ENCODE measurements around the gene CRIM1.

The CRIM1 gene

DNA sequence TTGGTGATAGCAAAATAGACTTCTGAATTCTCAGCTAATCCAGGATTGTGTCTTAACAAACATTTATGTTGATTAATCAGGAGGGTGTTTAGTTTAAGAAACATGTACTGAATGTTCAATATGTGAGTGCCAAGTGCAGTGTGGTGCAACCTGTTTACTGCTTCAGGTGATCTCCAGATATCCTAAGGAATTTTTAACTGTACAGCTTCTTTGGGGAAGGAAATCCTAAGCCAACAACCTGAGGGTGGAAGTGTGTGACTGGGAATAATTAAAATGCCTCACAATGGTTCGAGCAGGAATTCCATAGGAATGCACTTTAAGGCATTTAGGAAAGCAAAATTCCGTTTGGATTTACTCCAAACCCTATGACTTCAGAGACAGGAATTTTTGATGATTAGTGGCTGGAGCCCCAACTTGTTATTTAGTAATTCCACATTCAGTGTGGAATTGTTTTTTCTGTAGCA is 16.4 kb downstream of the CRIM1 start:
- DNase-seq: peak; percentile 97

DNA sequence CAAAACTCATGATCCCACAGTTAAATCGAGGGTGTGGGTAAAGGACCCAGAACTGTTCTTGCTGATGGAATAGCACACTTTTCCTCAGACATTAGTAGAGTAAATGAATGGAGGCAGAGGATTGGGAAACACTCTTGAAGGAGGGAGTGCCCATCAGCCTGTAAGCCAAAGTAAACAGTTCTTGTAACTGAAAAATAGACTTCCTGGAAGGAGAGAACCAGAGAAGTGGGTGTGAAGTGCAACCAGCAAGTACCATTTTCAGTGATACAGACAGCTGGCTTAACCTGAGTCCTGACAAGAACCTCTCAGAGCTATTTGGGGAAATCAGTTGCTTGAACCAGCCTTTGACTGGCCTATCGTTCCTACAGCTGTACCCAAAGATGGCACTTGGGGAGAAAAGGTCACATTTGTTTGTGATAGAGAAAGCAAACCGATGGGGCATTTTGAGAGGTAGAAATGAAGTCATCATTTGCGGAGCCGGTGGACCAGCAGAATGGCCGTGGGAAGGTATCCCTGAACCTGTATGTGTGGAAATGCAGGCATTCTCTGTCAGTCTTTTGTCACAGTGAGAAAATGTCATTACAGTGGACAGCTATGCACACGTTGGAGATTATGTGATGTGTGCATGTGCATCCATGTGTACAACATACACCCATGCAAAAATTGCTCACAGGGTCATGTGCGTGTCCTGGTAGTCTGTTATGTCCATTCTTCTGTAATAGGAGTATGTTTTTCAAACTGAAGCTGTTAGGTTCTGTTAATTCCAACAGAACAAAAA is 17.8 kb downstream of the CRIM1 start:
- DNase-seq: peak; percentile 51

DNA sequence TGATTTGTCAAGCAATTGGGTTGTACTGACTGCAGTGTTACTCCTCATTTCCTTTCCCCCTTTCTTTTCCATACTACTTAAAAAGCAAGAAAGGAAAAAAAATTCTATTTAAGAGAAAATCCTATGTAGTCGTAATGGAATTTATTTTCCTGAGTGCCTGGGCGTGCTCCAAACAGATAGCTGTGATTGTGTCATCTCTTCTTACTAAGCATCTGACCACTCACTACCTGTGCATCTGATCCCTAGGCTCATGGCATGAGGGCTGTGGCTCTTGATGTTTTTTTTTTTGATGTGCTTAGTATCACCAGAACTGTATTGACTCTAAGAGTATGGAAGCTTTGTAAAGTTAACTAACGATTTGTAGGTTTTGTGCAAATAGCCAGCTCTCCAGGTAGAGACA is 19.0 kb downstream of the CRIM1 start:
- peak; percentile 41 for DNase-seq

DNA sequence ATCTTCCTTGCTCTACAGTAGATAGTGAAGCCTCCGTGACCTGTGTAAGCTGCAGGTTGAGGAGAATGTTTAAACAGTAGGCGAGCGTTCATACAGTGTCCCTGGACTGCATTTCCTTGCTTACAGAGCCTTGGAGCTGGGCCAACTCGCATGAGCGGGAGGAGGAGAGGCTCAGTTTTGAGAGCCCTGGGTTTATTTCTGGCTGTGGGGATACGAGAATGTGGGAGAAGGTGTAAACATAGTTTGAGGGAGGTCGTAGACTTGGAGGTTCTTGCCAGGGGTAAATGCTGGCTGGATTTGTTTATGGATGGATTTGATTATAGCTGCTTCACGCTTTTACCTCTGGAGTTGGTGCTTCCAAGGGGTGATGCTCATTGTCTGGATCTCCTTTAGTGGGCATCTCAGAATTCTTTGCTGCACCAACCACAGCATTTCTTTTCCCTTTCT is 20.8 kb downstream of the CRIM1 start:
- peak; percentile 81 for DNase-seq

DNA sequence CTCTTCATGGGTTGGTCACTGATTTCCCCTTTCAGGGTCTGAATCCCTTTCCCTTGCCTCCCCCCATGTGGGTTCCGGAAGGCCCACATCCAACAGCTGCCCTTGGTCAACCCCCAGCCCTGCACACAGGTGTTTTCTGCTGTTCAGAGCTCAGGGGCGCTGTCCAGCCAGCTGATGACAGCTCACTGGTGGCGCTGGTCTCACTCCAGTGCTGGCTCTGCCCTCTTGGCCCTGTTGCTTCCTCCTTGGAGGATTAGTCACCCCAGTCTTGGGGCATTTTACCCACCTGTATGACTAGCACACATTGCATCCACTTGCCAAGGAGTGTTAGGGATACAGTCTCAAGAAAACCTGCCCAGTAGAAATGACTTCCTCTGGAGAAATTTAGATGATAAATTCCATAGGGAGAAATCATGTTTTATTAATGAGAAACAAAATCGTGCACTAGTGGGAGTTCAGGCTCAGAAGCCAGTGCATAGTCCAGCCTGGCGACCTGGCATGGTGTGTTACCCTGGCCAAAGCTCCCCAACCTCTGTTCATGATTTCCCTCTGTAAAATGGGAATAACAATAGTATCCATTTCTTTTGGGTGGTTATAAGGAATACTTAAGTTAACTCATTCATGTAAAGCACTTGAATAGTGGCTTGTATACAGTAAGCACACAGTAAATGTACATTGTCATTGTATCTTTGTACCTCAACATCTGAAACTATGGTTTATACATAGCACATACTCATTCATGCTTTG is 21.6 kb downstream of the CRIM1 start:
- DNase-seq: no peak

DNA sequence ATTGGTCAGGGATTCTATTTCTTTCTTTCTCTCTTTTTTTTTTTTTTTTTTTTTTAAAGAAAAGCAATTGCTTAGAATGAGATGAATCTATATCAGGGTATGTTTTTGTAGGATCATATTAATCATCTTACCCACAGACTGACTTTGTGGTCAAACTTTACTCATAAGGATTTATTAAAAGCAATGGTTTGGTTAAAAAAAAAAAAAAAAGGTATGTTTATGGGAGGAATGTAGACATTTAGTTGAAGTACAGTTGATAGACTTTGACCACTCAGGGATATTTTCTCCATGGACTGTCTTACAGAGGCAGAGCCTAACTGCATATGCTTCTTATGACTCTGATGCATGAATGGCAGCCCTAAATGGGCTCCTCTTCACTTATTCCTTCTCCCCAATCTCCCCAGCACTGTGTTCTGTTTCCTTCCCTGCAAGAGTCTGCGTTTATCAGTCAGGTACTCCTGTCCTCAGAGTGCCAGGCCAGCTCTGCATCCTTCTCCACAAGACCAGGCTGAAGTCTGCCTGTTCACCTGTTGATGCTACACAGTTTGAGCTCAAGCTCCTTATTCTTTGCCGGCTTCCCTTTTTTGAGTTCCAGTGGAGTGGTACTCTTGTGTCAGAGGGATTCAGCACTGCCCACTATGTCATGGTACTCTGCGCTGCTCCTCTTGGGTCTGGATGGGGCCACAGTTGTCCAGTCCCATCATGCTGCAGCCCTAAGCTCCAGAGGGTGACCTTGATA is 24.3 kb downstream of the CRIM1 start:
- peak; percentile 90 for DNase-seq

DNA sequence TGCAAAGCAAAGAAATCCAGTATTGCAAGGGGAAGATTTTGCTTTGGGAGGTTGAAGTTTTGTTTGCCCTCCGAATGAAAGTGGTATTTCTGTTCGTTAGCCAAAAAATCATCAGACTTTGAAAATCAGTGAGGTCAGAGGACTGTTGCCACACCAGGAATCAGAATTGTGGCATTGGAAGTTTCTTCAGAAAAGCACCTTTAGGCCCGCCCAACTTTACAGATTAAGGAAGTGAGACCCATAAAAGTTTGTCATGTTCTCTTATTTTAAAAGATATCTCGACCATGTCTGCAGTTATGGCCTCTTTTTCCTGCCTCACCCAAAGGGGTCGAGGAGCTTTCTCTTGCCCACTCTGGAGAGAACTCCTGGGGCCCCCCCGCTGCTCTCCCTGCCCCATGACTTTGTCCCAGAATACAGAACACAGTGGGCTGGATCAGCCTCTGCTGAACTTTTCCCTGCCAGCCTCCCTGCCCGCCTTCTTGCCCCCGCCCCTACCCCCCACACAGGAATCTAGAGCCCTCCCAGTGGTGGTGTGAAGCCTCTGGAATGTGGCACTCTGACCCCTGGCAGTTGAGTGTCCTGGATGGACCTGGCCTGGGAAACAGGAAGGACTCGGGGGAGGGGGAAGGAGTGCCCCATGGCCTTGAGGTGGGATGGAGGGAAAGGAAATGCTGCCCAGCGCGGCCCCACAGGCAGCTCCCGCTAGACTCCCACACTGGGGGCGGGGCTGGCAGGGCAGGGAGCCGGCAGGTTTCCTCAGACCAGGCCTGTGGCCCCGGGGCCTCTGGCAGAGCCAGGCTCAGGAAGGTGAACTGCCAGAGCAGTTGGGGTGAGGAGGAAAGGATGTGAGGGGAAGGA is 25.3 kb downstream of the CRIM1 start:
- peak; percentile 50 for DNase-seq

DNA sequence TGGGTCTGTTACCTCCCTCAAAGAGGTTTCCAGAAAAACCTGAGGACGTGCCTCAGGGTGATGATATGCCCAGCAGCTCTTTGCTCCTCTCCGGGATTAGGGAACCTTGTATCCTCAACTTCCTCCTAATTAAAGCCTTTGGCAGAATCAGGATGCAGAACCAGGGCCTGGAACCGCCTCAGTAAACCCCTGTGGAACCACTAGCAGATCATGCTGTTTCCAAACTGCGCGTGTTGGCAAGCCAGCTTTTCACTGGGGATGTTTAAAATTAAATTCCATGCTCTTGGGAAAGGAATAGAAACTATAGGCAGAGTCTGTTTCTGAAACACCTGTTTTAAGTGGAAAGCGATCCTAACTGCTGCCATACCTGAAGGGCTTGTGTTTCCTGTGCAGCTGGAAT is 26.4 kb downstream of the CRIM1 start:
- no peak for DNase-seq

DNA sequence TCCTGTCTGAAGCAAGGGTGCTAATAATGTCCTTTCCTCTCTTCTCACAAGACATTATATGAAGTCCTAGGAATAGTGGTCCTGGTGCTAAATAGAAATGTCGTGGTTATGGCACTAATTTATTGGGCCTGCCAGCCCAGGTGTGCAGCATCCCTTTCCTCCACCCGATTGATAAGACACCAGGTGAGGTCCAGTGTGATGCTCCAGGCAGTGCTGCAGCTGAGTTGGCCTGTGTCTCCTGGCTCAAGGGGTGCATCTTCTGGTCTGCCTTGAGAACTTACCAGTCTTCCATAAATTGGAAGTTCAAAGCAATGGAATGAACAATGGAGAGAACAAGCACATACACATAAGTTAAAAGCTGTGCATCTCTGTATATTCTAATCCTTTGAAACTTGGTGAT is 26.9 kb downstream of the CRIM1 start:
- no peak for DNase-seq

DNA sequence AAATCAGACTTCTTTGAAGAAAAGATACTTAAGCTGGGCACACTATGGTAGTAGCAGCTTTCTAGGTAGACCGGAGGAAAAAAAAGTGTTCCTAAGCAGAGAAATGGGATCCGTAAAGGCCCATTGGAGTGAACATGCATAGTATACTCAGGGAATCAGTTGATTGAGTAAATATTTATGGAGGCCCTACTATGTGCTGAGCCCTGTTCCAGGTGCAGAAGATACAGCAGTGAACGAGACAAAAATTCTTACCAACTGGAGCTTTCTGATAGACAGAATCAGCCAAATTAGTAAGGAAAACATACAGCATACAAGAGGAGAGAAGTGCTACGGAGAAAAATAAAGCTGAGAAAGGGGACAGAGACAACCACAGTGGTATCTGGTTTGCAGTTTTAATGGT is 28.1 kb downstream of the CRIM1 start:
- no peak for DNase-seq

DNA sequence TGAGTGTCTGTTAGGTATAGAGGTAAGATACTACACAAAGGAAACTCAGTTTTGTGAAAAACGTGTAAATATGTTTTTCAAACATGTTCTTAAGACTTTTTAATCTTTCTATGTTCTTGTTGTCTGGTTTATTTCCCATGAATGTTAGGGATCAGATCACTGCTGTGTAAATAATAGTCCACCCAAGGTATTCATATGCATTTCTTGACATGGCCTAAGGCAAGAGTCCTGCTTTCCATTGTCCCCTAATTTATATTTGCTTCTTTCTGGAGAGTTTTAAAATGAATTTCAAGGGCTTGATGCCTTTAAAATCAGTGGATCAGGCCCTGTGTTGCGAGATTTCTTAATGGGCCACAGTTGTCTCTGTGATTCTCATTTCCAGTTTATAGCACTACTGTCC is 28.9 kb downstream of the CRIM1 start:
- DNase-seq: no peak

DNA sequence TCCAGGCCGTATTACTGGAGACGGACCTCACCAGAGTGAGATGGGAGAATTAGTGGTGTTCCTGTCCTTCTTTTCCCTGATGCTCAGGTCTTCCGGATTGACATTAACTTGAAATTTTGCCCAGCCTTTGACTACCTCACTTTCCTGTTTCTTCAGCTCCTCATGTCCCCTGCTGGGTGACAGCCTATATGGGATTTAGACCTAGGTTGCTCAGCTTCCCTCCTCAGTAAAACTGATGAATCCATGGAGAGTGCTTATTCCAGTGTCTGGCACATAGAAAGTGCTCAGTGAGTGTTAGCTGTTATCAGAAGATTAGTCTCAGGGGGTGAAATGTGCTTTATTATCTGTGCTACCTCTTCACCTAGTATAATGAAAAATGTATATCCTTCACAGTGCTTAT is 30.0 kb downstream of the CRIM1 start:
- DNase-seq: no peak

DNA sequence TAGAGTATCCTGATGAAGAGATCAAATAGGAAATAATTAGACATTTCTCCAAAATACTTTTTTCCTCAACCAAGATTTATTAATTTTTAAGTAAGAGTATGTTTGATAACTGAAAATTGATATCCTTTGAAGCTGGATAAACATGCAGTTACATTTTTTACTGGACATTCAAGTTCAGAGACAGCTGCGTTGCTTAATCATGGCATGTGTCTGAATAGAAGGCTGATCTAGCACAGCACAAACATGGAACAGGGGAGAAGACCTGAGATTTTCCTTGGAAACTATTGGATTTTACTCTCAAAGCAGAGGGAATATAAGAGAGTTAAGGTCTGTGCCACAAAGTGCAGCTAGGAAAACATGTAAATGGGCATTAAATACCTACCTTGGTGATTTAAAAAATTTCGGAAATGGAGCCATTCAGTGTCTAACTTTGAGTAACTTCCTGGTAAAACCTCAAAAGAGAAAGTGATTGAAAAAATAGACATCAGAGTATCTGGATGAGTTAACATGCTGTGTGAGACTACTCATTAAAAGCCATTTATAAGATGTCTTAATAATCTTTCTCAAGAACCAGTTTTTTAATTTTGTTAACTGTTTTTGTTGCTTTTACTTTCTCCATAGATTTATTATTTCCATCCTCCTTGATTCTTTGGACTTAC is 31.8 kb downstream of the CRIM1 start:
- no peak for DNase-seq

DNA sequence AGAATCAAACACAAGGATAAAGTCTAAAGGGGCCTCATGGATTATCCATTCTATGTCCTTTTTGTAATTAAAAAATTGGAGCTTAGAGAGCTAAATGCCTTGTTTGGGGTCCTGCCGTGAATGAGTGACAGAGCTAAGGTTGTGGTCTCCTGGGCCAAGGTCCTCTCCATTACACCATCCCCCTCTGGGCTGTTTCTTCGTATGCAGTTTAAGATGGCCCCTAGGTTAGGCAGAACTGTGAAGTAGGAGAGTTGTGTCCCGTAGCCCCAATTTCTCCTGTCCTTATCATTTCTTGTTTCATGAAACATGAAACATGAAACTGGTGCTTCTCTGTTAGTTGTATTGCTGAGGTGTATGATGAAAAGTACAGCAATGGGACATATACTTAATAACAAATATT is 32.9 kb downstream of the CRIM1 start:
- no peak for DNase-seq

DNA sequence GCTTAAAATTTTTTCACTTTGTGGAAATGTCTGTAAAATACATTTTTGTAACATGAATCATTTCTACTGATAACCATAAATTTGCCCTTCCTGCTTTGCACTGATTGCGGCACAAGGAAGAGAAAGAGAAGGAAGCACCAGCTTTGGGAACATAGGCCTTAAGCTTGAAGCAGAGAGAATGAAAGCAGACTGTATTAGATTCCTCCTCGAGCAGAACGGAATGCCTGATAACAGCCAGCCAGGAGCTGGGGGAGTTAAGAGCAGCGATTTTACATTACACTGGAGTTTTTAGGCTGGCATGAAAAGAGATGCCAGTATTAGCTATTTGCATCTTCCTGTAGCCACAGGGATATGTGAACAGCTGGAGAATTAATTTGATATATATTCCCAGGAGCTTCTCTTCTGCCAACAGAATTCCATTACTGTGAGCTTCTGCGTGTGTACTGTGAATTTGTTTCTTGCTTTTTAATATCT is 33.5 kb downstream of the CRIM1 start:
- DNase-seq: peak; percentile 68

DNA sequence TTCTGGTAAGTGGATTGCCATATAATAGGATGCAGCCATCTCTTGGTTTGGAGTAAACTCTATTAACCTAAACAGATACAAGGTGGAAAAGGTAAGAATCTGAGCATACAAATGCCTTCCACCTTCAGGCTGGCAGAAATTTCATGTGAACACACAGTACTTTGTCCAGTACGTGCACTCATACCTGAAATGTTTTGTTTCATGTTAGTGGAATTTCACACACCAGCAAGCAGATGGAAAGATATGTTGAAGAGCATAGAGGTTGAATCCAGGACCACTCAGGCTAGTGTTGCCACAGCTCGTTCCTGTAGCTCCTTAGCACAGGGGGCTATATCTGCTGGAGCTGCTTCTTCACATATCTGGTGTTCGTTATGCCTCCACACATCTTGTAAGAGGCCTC is 34.0 kb downstream of the CRIM1 start:
- no peak for DNase-seq

DNA sequence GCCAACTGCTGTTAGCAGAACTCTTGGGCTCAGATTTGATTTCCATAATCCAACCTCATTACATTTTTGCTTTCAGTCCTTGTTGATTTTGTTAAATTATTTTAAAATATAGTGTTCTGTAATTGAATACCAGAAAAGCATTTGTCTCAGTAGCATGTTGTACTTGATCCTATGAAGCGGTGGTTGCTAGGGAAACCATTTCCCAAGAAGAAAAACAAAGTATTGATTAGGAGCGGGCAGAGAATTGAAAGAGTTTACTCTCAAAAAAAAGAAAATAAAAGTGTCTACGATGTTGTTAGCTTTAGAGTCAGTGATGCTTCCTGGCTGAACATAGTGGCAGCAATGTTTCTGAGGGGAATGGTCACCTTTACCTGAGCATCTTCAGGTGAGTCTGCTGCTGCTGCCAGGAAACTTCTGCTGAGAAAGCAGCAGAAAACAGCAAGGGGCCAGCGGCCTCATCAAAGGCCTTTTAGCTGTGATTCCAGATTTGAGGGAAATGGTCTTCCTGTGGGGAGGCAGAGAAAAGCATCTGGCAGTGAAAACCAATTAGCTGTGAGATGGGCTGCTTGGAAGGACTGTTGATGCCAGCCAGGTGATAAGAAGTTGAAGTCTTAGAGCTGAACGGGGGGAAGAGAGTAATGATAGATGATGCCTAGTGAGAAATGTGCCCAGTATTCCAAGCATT is 37.1 kb downstream of the CRIM1 start:
- no peak for DNase-seq

DNA sequence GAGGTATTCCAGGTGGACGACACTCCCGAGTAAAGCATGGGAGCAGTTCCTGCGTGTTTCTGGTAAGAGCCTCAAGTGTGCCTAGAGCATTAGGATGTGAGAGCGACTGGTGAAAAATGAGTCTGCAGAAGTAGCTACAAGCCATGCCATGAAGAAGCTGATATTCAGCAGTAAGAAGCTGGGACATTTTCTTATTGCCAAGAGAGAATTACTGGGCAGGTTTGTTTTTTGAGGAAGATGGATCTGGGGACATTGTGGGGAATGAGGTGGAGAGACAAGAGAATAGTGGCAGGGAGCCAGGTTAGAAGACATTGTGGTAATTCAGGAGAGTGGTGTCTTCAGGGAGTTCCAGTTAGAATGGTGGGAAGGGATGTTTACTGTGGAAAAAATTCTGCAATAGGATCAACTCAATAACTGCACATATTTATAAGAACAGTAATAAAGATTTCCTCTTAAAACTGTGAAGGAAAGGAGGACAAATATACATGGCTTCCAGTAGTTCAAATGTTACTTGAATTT is 38.2 kb downstream of the CRIM1 start:
- DNase-seq: peak; percentile 35

DNA sequence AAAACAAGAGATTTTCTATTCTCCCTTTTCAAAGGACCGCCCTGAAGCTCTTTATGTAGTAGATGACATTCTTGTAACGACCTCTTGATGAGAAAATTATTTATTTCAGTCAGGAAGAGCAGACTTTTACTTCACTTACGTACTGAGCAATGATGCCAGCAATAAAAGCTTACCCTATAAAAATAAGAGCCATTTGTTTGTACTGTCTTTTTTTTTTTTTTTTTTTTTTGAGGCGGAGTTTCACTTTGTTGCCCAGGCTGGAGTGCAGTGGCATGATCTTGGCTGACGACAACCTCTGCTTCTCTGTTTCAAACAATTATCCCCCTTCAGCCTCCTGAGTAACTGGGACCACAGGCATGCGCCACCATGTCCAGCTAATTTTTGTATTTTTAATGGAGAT is 39.2 kb downstream of the CRIM1 start:
- no peak for DNase-seq

DNA sequence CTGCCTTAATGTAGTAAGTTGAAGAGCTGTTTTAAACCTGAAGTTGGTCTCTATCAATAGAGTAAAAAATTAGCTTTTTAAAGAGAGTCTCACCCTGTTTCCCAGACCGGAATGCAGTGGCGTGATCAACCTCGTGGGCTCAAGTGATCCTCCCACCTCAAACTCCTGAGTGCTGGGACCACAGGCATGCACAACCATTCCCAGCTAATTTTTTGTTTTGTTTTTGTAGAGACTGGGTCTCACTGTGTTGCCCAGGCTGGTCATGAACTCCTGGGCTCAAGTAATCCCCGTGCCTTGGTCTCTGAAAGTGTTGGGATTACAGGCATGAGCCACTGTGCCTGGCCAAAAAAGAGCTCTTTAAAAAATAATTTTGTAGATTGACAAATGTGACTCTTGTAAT is 40.3 kb downstream of the CRIM1 start:
- peak; percentile 32 for DNase-seq
